H9 (cell line): ENCODE results near the gene NCBP1. TPM values are rescaled to one million over a fixed set of nuclear protein-coding genes. Genes with fewer than 3 reads are reported as not detected.

Experiments used
- DNase-seq: peaks from one replicate; pipeline ENCODE4 v3.0.0-alpha.2; 2017
- H2AFZ ChIP-seq: one replicate; pipeline ENCODE4 v1.6.1; 2013; ENCODE audit warnings: mild to moderate bottlenecking, low read length, control low read depth, moderate library complexity
- H2AK5ac ChIP-seq: 2 replicates; pipeline ENCODE4 v1.6.1; 2013; ENCODE audit warnings: low read length, control low read depth, mixed read lengths; ENCODE audit not compliant: insufficient read length
- H2BK120ac ChIP-seq: one replicate; pipeline ENCODE4 v1.6.1; 2013; ENCODE audit warnings: low read depth, mild to moderate bottlenecking, low read length, control low read depth, inconsistent platforms; ENCODE audit not compliant: poor library complexity, severe bottlenecking
- H2BK12ac ChIP-seq: 2 replicates; pipeline ENCODE4 v1.6.1; 2013; ENCODE audit warnings: low read length, control low read depth, mixed read lengths, low read depth; ENCODE audit not compliant: insufficient read length
- H2BK15ac ChIP-seq: 2 replicates; pipeline ENCODE4 v1.6.1; 2013; ENCODE audit warnings: low read depth, low read length, control low read depth
- H2BK20ac ChIP-seq: one replicate; pipeline ENCODE4 v1.6.1; 2013; ENCODE audit warnings: low read depth, mild to moderate bottlenecking, low read length, control low read depth, inconsistent platforms; ENCODE audit not compliant: poor library complexity, severe bottlenecking
- H2BK5ac ChIP-seq: 2 replicates; pipeline ENCODE4 v1.6.1; 2013; ENCODE audit warnings: low read length, control low read depth, mixed read lengths; ENCODE audit not compliant: insufficient read length
- H3K14ac ChIP-seq: 2 replicates; pipeline ENCODE4 v1.6.1; 2013; ENCODE audit warnings: low read length, control low read depth; ENCODE audit not compliant: insufficient read depth
- H3K18ac ChIP-seq: 2 replicates; pipeline ENCODE4 v1.6.1; 2013; ENCODE audit warnings: low read depth, mild to moderate bottlenecking, mixed read lengths, low read length, control low read depth; ENCODE audit not compliant: insufficient read length
- H3K23ac ChIP-seq: 2 replicates; pipeline ENCODE4 v1.6.1; 2013; ENCODE audit warnings: low read length, control low read depth, mixed read lengths, low read depth; ENCODE audit not compliant: insufficient read length
- H3K23me2 ChIP-seq: 2 replicates; pipeline ENCODE4 v1.6.1; 2013; ENCODE audit warnings: low read depth, mild to moderate bottlenecking, mixed read lengths, low read length, control low read depth; ENCODE audit not compliant: insufficient read length, poor library complexity, severe bottlenecking
- H3K27ac ChIP-seq: 2 replicates; pipeline ENCODE4 v1.5.1; 2013; ENCODE audit warnings: low read length, control low read depth, mixed read lengths, low read depth; ENCODE audit not compliant: insufficient read length
- H3K27me3 ChIP-seq: 2 replicates; pipeline ENCODE4 v1.6.1; 2013; ENCODE audit warnings: low read length, control low read depth, inconsistent platforms; ENCODE audit not compliant: insufficient read depth
- H3K4ac ChIP-seq: 2 replicates; pipeline ENCODE4 v1.6.1; 2013; ENCODE audit warnings: low read depth, mild to moderate bottlenecking, control low read depth, inconsistent platforms, low read length, moderate library complexity
- H3K4me1 ChIP-seq: 2 replicates; pipeline ENCODE4 v1.6.1; 2013; ENCODE audit warnings: low read length, control low read depth, inconsistent platforms; ENCODE audit not compliant: insufficient read depth
- H3K4me2 ChIP-seq: 2 replicates; pipeline ENCODE4 v1.6.1; 2013; ENCODE audit warnings: low read length, control low read depth, mixed read lengths; ENCODE audit not compliant: insufficient read length, insufficient read depth
- H3K56ac ChIP-seq: 2 replicates; pipeline ENCODE4 v1.6.1; 2013; ENCODE audit warnings: low read depth, mild to moderate bottlenecking, mixed read lengths, low read length, control low read depth; ENCODE audit not compliant: insufficient read length
- H3K79me1 ChIP-seq: 2 replicates; pipeline ENCODE4 v1.6.1; 2013; ENCODE audit warnings: low read depth, mild to moderate bottlenecking, moderate library complexity, low read length, control low read depth, inconsistent platforms; ENCODE audit not compliant: insufficient read depth, poor library complexity, severe bottlenecking
- H3K79me2 ChIP-seq: 2 replicates; pipeline ENCODE4 v1.6.1; 2013; ENCODE audit warnings: low read length, control low read depth, inconsistent platforms; ENCODE audit not compliant: insufficient read depth
- H3K9ac ChIP-seq: 2 replicates; pipeline ENCODE4 v1.6.1; 2013; ENCODE audit warnings: low read length, control low read depth, mixed read lengths; ENCODE audit not compliant: insufficient read length; ENCODE audit errors: extremely low read depth
- H3K9me3 ChIP-seq: one replicate; pipeline ENCODE4 v1.6.1; 2013; ENCODE audit warnings: low read depth, low read length, inconsistent platforms; ENCODE audit not compliant: control insufficient read depth
- H3T11ph ChIP-seq: one replicate; pipeline ENCODE4 v1.6.1; 2013; ENCODE audit warnings: mild to moderate bottlenecking, low read length, control low read depth, inconsistent platforms
- H4K20me1 ChIP-seq: one replicate; pipeline ENCODE4 v1.6.1; 2013; ENCODE audit not compliant: control insufficient read depth, insufficient read length, insufficient read depth
- H4K5ac ChIP-seq: 2 replicates; pipeline ENCODE4 v1.6.1; 2013; ENCODE audit warnings: low read depth, mild to moderate bottlenecking, mixed read lengths, low read length, control low read depth; ENCODE audit not compliant: insufficient read length
- H4K8ac ChIP-seq: replicated peaks from 2 replicates; pipeline ENCODE4 v1.6.1; 2013; ENCODE audit warnings: low read length, control low read depth, mixed read lengths, low read depth; ENCODE audit not compliant: insufficient read length
- H4K91ac ChIP-seq: 2 replicates; pipeline ENCODE4 v1.6.1; 2013; ENCODE audit warnings: low read depth, mild to moderate bottlenecking, moderate library complexity, mixed read lengths, low read length, control low read depth; ENCODE audit not compliant: insufficient read length
- H3K27ac Mint-ChIP-seq, 3 experiments: 2 replicates in 2 of 3; 3 replicates in 1 of 3; pipeline ENCODE4 v1.8.0; 2020 to 2021; ENCODE audit warnings: mixed read lengths in 3 of 3, mild to moderate bottlenecking in 1 of 3, moderate library complexity in 1 of 3
- H3K27me3 Mint-ChIP-seq: 2 replicates; pipeline ENCODE4 v1.8.0; 2021; ENCODE audit warnings: low read depth, mild to moderate bottlenecking, moderate library complexity, mixed read lengths
- H3K36me3 Mint-ChIP-seq, 3 experiments: 2 replicates in 2 of 3; 3 replicates in 1 of 3; pipeline ENCODE4 v1.8.0; 2020 to 2021; ENCODE audit warnings: low read depth in 3 of 3, mixed read lengths in 3 of 3; ENCODE audit not compliant: insufficient read depth in 1 of 3
- H3K4me1 Mint-ChIP-seq, 2 experiments: 2 replicates each; pipeline ENCODE4 v1.8.0; 2020; ENCODE audit warnings: mixed read lengths in 2 of 2
- H3K4me3 Mint-ChIP-seq, 2 experiments: 2 replicates in 1 of 2; 3 replicates in 1 of 2; pipeline ENCODE4 v1.8.0; 2020 to 2021; ENCODE audit warnings: mild to moderate bottlenecking in 2 of 2, mixed read lengths in 2 of 2, moderate library complexity in 1 of 2
- H3K9me3 Mint-ChIP-seq, 2 experiments: 2 replicates in 1 of 2; 3 replicates in 1 of 2; pipeline ENCODE4 v1.8.0; 2020; ENCODE audit warnings: mild to moderate bottlenecking in 2 of 2, mixed read lengths in 2 of 2, moderate library complexity in 1 of 2
- WGBS: extraction: QIAGEN DNeasy Blood & Tissue Kit; methylation state at CpG from one replicate; pipeline ENCODE4 v1.1.7; 2013; ENCODE audit warnings: missing lambda C conversion rate, low lambda C conversion rate, mixed read lengths; ENCODE audit not compliant: insufficient read length; ENCODE audit errors: extremely low coverage; 5-methylcytosine and 5-hydroxymethylcytosine counted together
- total RNA-seq: library from RNA; stranded (reverse); gene quantifications from 2 replicates; pipeline ENCODE4 v1.2.1, GENCODE V29; 2021
- TF ChIP-seq, protein P1 (sequence below): fragments of 200-600 bp; sonication (generic); conservative IDR thresholded peaks from 3 replicates; pipeline ENCODE4 v1.8.0; 2021; ENCODE audit warnings: antibody characterized with exemption, mild to moderate bottlenecking

The NCBP1 gene
- total RNA-seq, 1 experiment from 2014 or later = 55.7 TPM

GRCh38 chr9:97722331-97722730 is 88.7 kb downstream of the NCBP1 start:
- Mint-ChIP-seq H3K27me3 (peaks cover 56% of the 10 kb centered on the region), H3K4me1 (no peaks in the 10 kb centered on the region), H3K4me3 (no peak overlapping the region), H3K36me3 (0 out of 7 replicates have a peak, but pooled peaks cover 0 to 3% (median 0%) of the 10 kb centered on the region in 3 experiments), H3K9me3 (peaks cover 0 to 4% of the 10 kb centered on the region in 2 experiments; a peak in 3 of 5 replicates), H3K27ac (no peak overlapping the region)
- H2BK120ac ChIP-seq = no peak overlapping the region
- no peak overlapping the region for H4K91ac ChIP-seq
- H3K79me2 ChIP-seq = no peaks in the 10 kb centered on the region
- no peak overlapping the region for H2AFZ ChIP-seq
- no peak overlapping the region for H3K27ac ChIP-seq
- H3K27me3 ChIP-seq = no peaks in the 10 kb centered on the region
- H4K8ac ChIP-seq = no peak overlapping the region
- no CpG with 5 or more reads among the region's 2 CpGs for WGBS
- TF ChIP-seq, protein P1, sequence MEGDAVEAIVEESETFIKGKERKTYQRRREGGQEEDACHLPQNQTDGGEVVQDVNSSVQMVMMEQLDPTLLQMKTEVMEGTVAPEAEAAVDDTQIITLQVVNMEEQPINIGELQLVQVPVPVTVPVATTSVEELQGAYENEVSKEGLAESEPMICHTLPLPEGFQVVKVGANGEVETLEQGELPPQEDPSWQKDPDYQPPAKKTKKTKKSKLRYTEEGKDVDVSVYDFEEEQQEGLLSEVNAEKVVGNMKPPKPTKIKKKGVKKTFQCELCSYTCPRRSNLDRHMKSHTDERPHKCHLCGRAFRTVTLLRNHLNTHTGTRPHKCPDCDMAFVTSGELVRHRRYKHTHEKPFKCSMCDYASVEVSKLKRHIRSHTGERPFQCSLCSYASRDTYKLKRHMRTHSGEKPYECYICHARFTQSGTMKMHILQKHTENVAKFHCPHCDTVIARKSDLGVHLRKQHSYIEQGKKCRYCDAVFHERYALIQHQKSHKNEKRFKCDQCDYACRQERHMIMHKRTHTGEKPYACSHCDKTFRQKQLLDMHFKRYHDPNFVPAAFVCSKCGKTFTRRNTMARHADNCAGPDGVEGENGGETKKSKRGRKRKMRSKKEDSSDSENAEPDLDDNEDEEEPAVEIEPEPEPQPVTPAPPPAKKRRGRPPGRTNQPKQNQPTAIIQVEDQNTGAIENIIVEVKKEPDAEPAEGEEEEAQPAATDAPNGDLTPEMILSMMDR = no peak
- no peak overlapping the region for H4K5ac ChIP-seq
- no peaks in the 10 kb centered on the region for H3K79me1 ChIP-seq
- no peak overlapping the region for H3K14ac ChIP-seq
- no peak overlapping the region for H3T11ph ChIP-seq
- H2BK5ac ChIP-seq = no peak overlapping the region
- no peak overlapping the region for H3K23ac ChIP-seq
- H3K4me2 ChIP-seq = no peak overlapping the region
- DNase-seq = no peak
- H3K23me2 ChIP-seq = no peaks in the 10 kb centered on the region
- no peak overlapping the region for H2AK5ac ChIP-seq
- H3K4me1 ChIP-seq = no peaks in the 10 kb centered on the region
- no peak overlapping the region for H3K56ac ChIP-seq
- H3K9ac ChIP-seq = no peak overlapping the region
- H2BK20ac ChIP-seq = no peak overlapping the region
- H2BK15ac ChIP-seq = no peak overlapping the region
- peaks cover 5% of the 10 kb centered on the region for H3K9me3 ChIP-seq
- H3K4ac ChIP-seq = no peak overlapping the region
- H2BK12ac ChIP-seq = no peak overlapping the region
- no peak overlapping the region for H3K18ac ChIP-seq
- H4K20me1 ChIP-seq = no peaks in the 10 kb centered on the region

Other genes with a start within 250 kb of the NCBP1 start
- 4.2 and 5.1 TPM in 2 replicates for gene TDRD7, start 221.7 kb upstream of the NCBP1 start, total RNA-seq
- 0.72 and 0.98 TPM in 2 replicates for gene TMOD1, start 132.2 kb upstream of the NCBP1 start, total RNA-seq
- 22.9 and 23.5 TPM in 2 replicates for gene TSTD2, start 453 bp upstream of the NCBP1 start, total RNA-seq
- gene XPA, start 63.5 kb downstream of the NCBP1 start, total RNA-seq = 6.1 and 6.6 TPM in 2 replicates
- not detected in 2 replicates for gene FOXE1, start 219.4 kb downstream of the NCBP1 start, total RNA-seq